Endothelial cell of hepatic sinusoid (primary cell): ENCODE data around the gene ZNF740.
"Not testable (repeated sequence)": the region's sequence is repeated elsewhere in the genome, so short reads cannot be mapped to it uniquely, and the experiment has no call there.

Experiments
- in situ Hi-C: cut with HindIII; loops from 2 replicates; pipeline ENCODE4 v1.10.0; 2017; ENCODE audit warnings: low sequenced_read_pairs

ZNF740 gene

GRCh38 chr12:53171725-53172329 lies 8.7 kb upstream of the ZNF740 start:
- in situ Hi-C loops, result loop anchor here (5.0 kb wide), 1 partner anchor 95 kb away; the partner anchor contains the start of gene SPRYD3

DNA sequence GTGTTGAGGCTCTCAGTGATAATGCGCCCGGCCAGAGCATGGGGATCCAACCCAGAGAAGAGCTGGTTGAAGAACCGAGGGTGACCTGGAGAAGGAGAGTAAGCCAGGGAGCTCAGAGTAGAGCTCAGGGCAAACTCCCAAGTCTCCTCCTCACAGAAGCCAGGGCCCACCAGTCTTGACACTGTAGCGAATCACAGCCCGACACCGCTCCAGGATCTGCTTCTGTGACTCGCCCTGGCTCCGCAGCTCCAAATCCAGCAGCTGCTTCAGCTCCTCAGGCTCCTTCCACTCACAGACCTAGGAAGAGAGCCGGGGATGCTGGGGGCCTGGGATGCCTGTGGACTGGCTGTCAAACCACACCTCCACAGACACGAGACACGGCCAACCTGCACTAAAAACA lies 8.2 kb upstream of the ZNF740 start:
- in situ Hi-C loops, result loop anchor here (5.0 kb wide), 1 partner anchor 95 kb away; the partner anchor contains the start of gene SPRYD3

DNA sequence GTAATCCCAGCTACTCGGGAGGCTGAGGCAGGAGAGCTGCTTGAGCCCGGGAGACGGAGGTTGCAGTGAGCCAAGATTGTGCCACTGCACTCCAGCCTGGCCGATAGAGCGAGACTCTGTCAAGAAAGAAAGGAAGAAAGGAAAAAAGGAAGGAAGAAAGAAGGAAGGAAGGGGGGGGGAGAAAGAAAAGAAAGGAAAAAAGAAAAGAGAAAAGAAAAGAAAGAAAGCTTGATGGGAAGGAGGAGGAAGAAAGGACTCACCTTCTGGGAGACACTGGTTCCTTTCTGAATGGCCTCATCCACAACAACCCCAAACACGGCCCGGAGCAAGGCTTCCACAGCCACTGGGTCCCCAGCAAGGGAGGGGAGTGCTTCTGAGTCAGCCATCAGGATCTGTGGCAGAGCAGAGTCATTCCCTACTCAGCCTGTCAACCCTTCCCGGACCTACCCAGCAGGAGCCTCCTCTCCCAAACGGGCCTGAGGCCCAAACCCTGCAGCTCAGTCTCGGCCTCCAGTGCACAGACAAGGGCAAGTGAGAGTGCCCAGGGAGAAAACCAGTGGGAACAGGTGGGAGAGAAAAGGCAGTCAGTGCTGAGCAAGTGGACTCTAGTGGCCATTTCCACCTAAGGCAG lies 7.3 kb upstream of the ZNF740 start:
- in situ Hi-C loops, result loop anchor here (5.0 kb wide), 1 partner anchor 96 kb away; the partner anchor contains the start of gene SPRYD3

DNA sequence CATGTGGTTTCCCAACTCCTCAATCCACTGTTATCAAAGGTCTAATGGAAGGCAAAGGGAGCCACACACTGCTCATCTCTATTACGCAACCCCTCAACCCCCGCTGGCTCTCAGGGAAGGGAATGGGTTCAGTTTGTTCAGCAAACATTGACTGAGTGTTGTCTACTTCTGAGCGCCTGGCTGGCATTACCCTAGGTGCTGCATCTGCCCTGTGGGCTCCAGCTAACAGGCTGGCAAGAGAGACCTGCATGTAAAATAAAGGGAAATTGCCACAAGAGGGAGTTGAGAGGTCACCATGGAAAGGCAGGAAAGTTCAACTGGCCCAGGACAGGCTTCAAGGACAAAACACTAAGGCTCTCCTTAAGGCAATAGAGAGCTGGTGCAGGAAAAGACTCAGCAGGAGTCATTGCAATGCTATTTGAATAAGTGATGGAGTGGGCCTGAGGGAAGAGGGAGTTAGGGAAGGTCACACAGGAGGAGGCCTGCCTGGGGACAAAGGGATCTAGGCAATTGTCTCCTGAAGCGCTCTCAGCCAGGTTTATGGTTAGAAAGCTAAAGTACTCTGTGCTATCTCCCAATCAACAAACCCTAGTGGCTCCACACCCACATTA lies 5.5 kb upstream of the ZNF740 start:
- in situ Hi-C loops, result loop anchor here (5.0 kb wide), 1 partner anchor 98 kb away; the partner anchor contains the start of gene SPRYD3

DNA sequence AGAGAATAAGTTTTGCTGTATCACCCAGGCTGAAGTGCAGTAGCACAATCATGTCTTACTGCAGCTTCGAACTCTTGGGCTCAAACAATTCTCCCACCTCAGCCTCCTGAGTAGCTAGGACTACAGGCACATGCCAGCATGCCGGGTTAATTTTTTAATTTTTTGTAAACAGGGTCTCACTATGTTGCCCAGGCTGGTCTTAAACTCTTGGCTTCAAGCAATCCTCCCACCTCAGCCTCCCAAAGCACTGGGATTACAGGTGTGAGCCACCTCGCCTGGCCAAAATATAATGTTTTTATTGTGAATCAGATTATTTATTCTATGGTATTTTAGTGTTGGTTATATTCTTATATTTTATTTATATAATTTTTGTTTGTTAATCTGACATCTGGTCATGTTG lies 3.8 kb upstream of the ZNF740 start:
- in situ Hi-C loops, result no loop called here

GRCh38 chr12:53177447-53177846 lies 3.1 kb upstream of the ZNF740 start:
- in situ Hi-C loops, result not testable (repeated sequence)

DNA sequence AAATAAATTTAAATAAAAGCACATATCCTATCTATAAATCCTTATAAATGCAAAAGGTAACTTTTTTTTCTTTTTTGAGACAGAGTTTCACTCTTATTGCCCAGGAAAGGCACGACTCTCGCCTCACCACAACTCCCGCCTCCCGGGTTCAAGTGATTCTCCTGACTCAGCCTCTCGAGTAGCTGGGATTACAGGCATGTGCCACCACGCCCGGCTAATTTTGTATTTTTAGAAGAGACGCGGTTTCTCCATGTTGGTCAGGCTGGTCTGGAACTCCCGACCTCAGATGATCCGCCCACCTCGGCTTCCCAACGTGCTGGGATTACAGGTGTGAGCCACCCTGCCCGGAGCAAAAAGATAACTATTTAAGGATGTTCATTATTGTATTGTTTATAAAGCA lies 1.7 kb upstream of the ZNF740 start:
- in situ Hi-C loops, result not testable (repeated sequence)

DNA sequence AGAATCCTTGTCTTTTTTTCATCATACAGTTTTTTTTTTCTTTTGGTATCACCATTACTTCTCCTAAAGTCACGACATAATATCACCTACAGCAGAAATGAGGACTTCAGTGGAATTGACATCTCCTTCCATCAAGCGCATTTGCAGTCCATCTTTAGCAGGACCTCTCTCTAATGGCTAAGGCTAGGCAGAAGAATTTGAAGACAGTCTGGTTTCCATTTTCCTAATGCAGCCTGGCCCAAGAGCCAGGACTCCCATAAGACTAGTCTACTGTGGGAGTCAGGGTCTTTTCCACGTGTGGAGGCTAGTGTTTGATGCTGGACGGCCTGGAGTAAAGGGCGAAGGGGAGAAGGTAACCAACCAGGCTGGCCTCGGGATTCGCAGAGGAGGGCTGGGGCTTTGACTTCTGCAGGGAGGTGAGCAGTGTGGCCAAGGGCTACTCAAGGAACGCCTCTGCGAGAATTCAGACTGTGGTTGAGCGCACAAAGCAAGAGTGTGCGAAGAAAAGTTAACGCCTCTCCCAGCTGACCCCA lies 769 bp upstream of the ZNF740 start:
- in situ Hi-C loops, result loop anchor here (10.0 kb wide), 1 partner anchor 45 kb away; no protein-coding TSS in a partner anchor

DNA sequence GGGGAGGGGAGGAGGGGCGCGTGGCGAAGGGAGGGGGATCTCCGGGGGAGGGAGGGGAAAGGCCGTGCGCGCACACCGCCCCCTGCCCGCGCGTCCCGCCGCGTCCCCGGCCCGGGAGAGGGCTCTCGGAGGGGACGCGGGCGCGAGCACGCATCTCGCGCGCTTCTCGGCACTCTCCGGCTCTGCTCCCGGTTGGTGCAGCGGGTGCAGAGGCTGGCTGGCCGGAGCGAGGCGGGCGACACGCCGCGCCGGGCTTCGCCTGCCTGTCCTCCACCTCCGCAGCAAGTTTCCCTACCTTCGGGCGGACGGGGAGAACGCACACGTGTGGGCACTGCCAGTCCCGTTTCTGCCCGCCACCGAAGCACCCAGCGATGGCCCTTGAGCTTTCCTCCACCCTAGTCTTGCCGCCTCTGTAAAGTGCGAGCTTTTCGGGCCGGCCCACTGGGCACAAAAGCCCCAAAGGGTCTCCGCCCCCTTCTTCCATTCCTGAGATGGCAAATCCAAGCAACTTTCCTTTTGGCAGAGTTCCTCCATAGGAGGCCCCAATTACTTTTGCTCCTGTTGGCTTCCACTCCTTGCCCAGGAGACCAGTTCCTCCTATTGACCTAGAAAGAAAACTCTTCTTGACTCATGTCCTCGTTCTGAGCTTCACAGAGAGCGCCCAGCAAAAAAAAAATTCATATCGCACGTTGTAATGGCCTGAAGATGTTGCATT lies 566 bp downstream of the ZNF740 start:
- in situ Hi-C loops, result loop anchor here (10.0 kb wide), 1 partner anchor 46 kb away; no protein-coding TSS in a partner anchor

GRCh38 chr12:53181935-53182334 lies 1.4 kb downstream of the ZNF740 start:
- in situ Hi-C loops, result loop anchor here (10.0 kb wide), 1 partner anchor 47 kb away; no protein-coding TSS in a partner anchor

- in situ Hi-C loops, result loop anchor here (10.0 kb wide), 1 partner anchor 48 kb away; no protein-coding TSS in a partner anchor
These were observed 2.4 kb downstream of the ZNF740 start for GRCh38 chr12:53182903-53183302.

- in situ Hi-C loops, result loop anchor here (10.0 kb wide), 1 partner anchor 50 kb away; no protein-coding TSS in a partner anchor
These were observed 4.3 kb downstream of the ZNF740 start for GRCh38 chr12:53184828-53185227.

DNA sequence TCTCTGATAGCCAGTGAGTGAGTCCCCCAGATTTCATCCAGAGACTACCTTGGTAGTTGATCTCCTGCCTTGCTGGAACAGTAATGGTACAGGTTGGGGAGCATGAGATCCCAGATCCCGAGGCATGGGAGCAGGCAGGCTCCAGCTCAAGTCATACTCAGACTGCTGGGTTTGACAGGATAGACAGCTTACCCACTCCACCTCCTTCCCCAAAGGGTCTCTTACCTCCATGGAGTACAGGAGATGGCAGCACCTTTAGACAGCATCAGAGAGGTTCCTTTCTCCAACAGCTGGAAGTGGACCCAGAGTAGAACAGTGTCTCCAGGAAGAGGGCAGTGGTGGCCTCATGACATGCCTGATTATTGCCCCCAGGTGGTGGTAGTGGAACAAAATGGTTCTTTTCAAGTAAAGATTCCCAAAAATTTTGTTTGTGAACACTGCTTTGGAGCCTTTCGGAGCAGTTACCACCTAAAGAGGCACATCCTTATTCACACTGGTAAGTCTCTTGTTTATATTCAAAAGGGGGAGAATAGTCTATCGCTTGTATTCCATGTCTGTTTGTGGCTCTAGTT lies 5.1 kb downstream of the ZNF740 start:
- in situ Hi-C loops, result loop anchor here (10.0 kb wide), 1 partner anchor 51 kb away; no protein-coding TSS in a partner anchor

DNA sequence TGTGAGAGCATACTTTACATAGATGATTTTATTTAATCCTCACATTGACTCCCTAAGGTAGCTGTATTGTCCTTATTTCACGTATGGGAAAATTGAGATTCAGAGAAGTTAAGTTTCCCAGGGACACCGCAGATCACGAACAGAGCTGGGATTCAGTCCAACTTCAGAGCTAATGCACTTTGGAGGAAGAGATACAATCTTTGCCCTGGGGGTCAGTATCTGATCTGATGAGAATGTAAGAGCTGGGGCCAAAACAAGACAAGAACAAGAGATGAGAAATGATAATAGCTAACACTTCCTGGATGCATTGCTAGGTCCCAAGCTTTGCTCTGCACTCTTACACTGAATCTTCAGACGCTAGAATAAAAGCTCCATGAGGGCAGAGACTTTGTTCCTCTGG lies 6.2 kb downstream of the ZNF740 start:
- in situ Hi-C loops, result loop anchor here (10.0 kb wide), 1 partner anchor 52 kb away; no protein-coding TSS in a partner anchor

DNA sequence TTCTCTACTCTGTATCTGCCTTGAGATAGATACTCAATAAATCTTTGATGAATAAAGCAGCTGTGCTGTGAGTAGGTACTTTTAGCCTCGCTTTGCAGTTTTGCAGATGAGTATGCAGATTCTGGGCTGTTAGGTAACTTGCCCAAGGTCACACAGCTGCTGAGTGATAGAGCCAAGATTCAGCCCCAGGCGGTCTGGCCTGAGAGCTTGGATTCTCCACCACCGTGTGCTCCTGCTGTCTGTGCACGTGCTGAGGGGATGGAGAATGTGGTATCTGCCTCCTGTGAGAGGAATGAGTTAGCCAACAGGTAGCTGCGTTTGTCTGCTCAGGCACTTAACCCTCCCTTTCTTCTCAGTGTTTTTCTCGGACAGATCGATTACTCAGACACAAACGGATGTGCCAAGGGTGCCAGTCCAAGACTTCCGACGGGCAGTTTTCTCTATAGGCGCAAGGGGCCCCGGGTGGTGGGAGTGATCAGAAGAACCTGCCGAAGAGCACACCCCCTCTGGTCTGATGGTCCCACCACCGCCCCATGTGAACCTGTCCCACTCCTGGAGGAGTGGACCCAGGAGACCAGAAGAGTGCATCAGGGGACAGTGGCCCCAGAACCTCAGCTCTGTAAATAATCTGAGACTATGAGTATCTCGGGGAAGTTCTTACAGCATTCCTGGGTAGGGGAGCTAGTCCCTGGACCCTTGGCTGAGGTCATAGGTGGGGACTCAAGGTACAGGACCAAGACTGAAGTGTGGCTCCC lies 6.8 kb downstream of the ZNF740 start:
- in situ Hi-C loops, result loop anchor here (10.0 kb wide), 1 partner anchor 53 kb away; no protein-coding TSS in a partner anchor

DNA sequence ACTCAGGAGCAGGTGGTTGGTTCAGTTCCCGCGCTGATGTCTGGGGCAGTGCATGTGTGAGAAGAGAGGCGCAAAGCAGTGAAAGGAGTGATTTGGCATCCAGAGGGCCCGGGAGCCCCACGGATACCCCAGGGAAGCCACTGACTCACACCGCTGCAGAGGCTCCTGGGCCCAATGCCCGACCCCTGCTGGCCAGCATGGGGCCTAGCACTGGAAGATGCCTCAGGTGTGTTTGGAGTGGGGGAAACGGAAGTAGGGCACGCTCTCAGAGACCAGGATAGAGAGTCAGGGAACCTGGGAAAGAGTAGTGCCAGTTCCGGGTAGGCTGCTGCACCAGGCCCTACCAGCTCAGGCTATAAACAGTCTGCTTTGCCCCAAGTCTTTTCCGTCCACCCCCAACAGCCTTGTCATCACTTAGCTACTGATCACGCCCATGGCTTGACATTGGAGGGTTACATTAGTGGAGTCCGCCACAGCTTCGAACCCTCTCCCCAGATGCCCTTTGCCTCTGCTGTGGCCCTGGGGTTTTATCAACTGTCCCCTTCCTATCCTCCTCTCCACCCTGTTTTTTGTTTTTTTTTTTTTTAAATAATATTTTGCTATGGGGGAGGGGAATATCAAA lies 9.7 kb downstream of the ZNF740 start:
- in situ Hi-C loops, result loop anchor here (5.0 to 10.0 kb wide), 2 partner anchors 33 to 115 kb away; partner anchors contain the start of gene SPRYD3

GRCh38 chr12:53191096-53191884 lies 10.8 kb downstream of the ZNF740 start:
- in situ Hi-C loops, result loop anchor here (5.0 to 10.0 kb wide), 2 partner anchors 34 to 116 kb away; partner anchors contain the start of gene SPRYD3
